Measurements from ENCODE around the gene MYOD1.

The MYOD1 gene

GRCh38 chr11:17703951-17704350, 15.4 kb upstream of the MYOD1 start:
- peak; percentile 38 to 51 for DNase-seq

DNA sequence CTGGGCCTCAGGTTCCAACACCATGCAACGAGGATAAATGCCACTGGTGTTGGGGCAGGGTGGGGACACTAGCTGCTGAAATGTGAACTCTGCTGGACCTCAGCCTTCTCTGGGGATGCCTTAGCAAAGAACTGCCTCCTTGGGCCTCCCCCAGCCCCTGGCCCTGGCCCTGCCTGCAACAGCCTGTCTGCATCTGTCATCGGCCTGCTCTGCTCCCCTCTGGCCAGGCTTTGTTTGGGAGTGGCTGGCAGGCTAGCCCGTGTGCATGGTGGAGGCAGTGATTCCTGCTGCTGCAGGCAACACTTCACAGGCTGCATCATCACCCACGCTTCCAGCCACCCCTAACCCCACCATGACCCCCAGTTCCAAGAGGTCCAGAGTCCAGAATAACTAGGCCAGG, 11.5 kb upstream of the MYOD1 start:
- no peak for DNase-seq

GRCh38 chr11:17711836-17712235, 7.5 kb upstream of the MYOD1 start:
- DNase-seq = no peak

GRCh38 chr11:17713851-17714250, 5.5 kb upstream of the MYOD1 start:
- no peak for DNase-seq

GRCh38 chr11:17714356-17714854, 5.0 kb upstream of the MYOD1 start:
- DNase-seq = no peak

- DNase-seq = no peak
These were observed 4.5 kb upstream of the MYOD1 start for GRCh38 chr11:17714870-17715269.

DNA sequence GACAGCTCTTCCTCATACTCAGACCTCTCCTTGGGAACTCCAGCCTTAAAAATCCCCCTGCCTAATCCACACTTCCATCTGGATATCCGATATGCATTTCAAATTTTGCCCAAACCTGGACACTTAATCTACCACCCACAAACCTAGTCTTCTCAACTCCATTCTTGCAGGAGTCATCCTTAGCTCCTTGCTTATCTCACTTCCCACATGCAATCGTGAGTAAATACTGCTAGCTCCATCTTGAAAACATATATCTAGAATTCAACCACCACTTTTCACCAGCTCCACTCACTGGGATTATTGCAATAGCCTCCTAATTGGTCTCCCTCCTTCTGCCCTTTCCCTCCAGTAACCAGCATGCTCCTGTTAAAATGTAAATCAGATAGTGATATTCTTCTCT, 2.6 kb upstream of the MYOD1 start:
- no peak for DNase-seq

GRCh38 chr11:17718015-17718414, 1.4 kb upstream of the MYOD1 start:
- DNase-seq = no peak

DNA sequence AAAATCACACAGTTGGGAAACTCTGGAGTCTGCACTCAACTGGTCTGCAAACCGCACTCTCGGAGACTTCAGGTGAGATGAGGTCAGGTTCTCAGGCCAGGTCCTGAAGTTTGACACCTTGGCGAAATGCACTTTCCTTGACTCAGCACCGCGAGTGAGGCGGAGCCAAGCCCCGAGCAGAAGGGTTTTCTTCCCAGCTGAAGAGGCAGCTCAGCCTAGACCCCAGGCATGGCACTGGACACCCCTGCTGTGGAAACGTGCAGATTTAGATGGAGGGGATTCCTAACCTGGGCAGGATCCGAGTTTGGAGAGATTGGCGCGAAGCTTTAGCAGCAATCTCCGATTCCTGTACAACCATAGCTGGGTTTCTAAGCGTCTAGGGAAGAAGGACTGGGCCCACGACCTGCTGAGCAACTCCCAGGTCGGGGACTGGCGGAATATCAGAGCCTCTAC, 835 bp upstream of the MYOD1 start:
- no peak for DNase-seq

DNA sequence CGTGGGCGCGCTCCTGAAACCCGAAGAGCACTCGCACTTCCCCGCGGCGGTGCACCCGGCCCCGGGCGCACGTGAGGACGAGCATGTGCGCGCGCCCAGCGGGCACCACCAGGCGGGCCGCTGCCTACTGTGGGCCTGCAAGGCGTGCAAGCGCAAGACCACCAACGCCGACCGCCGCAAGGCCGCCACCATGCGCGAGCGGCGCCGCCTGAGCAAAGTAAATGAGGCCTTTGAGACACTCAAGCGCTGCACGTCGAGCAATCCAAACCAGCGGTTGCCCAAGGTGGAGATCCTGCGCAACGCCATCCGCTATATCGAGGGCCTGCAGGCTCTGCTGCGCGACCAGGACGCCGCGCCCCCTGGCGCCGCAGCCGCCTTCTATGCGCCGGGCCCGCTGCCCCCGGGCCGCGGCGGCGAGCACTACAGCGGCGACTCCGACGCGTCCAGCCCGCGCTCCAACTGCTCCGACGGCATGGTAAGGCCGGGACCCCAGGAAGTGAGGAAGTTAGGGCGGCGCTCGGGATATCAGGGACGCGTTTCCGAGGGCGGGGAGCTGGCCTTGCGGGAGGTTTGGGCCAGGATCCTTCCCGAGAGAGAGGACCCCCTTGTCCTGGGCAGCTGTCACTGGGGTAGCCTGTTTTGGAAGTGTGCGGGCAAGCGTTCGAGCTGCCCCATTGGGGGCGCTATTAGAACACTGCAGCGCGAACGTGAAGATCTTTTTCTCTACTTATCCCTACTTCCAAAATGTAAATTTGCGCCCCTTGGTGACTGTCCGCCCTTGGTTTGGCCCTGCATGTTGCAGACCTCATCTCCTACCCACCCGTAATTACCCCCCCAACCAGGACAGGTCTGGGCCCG, 796 bp downstream of the MYOD1 start:
- DNase-seq = no peak

DNA sequence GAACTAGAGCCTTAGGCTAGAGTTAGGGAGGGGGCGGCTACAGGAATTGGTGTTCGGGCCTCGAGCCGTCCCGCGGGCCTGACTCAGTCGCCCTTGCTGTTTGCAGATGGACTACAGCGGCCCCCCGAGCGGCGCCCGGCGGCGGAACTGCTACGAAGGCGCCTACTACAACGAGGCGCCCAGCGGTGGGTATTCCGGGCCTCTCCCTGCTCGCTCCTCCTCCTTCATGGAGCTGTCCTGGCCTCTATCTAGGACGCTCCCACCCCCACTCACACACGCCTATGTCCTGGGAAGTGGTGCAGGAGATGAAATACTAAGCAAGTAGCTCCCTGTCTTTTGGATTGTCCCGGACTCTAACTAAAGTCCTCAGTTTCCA, 1.4 kb downstream of the MYOD1 start:
- no peak for DNase-seq

- DNase-seq = no peak
These were observed 2.0 kb downstream of the MYOD1 start for GRCh38 chr11:17721242-17721999.

DNA sequence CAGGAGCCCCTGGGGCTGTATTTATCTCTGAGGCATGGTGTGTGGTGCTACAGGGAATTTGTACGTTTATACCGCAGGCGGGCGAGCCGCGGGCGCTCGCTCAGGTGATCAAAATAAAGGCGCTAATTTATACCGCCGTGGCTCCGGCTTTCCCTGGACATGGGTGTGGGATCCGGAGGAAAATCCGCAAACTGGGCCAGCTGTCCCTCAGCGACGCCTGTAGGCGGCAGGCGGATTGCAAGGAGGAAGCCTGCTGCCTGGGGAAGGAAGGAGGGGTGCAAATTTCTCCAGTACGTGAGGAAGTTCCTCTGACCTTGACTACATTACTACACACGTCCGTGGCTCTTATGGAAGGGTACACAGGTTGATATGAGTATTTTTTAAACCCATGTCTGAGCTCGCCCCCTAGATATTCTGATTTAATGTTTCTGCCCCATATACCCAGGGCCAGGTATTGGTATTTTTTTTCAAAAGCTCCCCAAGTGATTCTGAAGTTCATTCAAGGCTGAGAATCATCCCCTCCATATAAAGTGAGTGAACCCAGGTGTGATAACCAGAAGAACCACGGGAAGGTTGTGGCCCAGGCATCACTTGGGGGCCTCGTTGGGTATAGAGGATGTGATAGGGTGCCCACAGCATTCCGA, 2.8 kb downstream of the MYOD1 start:
- peak; percentile 17 to 45 for DNase-seq

DNA sequence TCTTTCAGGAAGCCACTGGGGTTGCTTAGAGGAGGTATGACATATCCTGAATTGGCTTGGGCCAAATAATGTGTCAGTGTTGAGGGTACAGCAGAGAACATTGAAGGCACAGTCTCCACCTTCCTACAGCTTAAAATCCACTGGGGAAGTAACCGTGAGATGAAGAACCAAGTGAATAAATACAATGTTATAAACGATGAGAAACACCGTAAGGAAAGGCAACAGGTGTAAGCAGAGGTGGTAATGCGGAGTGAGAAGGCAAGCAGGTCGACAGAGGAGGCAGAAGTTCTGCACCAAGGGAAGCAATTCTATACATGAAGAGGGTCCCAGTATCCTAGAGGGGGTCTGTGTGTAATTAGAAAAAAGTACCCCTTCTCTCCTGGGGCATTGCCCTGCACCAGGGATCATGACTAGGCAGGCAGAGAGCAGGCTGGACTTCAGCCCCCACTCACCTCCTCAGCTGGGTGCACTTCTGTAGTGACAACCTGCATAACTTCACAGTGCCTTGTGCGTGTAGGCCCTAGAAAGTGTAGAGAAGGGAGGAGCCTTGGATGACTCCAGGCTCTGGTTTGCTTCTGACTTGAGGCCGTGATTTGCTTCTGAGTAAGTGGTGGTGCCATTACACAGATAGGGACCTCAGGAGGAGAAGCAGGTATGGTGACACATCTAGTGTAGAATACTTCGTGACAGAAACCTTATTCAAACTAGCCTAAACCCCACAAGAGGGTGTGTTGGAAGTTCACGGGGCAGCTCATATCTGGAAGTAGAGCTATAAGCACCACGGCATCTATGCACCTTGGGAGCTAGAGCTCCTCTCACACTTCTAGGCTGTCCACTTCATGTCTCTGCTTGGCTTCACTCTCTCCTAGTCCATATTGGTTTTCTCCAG, 4.9 kb downstream of the MYOD1 start:
- DNase-seq = no peak

- no peak for DNase-seq
These were observed 5.8 kb downstream of the MYOD1 start for GRCh38 chr11:17725174-17725573.

- no peak for DNase-seq
These were observed 10.8 kb downstream of the MYOD1 start for GRCh38 chr11:17730137-17730536.

- DNase-seq = peak; percentile 26 to 81
These were observed 11.5 kb downstream of the MYOD1 start for GRCh38 chr11:17730608-17731462.

- DNase-seq = no peak
These were observed 13.9 kb downstream of the MYOD1 start for GRCh38 chr11:17733261-17733660.

DNA sequence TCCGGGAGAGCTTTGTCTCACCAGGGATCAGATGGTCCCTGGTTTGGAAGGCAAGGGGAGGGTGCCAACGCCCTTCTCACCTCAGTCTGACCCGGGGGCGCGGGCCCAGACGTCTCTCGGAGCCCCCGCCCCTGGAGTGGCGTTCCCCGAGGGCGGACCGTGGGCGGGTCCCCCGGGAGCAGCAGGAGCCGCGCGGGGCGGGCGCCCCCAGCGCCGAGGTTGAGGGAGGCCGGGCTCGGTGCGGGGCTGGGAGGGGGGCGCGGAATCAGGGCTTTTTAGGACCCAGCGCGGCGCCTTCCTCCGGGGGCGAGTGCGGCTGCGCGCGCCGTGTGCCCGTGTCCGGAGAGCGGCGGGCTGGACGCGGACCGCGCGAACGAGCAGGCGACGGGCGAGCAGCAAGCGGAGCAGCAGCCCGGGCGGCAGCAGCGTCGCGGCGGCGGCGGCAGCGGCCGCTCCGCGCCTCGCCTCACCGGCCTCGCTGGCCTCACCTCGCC, 15.1 kb downstream of the MYOD1 start, which contains the start of gene KCNC1:
Gene KCNC1, plus strand, starts transcription at position 364 of the 494 bp plus-strand sequence. CDS start 1,222 bp downstream, outside the sequence.
- DNase-seq = no peak

DNA sequence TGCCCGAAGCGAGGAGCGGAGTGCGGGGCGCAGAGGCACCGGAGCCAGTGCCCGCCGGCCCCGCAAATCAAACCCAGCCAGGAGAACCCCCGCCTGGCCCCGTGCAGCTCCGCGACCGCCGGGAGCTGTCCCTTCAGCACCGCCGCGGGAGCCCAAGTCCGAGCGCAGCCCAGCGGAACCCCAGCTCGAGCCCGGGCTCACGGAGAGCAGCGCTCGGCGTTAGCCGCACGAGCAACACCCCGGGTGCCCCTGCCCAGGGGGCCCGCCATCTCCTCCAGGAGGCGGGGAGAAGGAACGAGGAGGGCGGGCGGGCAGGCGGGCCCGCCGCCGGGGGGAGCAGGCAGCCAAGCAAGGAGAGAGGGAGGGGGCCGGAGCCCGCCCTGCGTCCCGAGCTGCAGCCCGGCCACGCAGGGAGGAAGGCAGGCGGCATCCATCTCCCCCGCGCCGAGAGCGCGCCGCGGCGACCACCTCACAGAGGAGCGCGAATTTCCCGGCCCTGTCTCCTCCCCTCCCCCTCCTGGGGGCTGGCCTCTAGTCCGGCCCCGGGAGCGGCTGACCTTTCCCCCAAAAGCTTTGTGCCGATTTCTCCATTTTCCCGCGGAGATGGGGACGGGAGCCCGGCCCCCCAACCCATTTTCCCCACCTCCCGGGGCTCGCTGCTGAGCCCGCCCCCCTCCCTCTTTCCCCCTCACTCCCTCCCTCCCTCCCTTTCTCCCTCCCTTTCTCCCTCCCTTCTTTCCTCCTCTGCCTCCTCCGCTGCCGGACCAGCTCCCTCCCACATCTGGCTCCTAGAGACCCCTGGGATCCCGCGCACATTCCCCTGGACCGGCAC, 15.8 kb downstream of the MYOD1 start:
- DNase-seq = peak; percentile 17 to 20
